T1000 (cell line): ENCODE results near the gene PACS1.
"Not testable (repeated sequence)": the region's sequence is repeated elsewhere in the genome, so short reads cannot be mapped to it uniquely, and the experiment has no call there.

Source experiments
- DNase-seq: peaks from one replicate; lab custom pipeline; 2025; ENCODE audit warnings: mixed read lengths; lab: John Stamatoyannopoulos, UW

Gene PACS1

DNA sequence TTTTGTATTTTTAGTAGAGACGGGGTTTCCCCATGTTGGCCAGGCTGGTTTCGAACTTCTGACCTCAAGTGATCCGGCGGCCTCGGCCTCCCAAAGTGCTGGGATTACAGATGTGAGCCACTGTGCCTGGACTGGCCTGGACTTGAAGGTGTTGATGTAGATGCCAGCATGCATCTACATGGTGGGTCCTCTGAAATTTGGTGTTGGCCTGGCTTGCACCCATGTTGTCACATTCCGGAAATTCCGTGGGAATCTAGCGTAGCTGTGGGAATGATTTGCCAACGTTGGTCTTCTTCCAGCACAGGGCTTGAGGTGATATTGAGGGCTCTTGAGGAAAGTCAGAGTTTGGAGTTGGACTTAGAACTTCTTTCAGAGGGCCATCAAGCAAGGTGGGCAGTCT lies 6.5 kb downstream of the PACS1 start:
- DNase-seq = no peak

DNA sequence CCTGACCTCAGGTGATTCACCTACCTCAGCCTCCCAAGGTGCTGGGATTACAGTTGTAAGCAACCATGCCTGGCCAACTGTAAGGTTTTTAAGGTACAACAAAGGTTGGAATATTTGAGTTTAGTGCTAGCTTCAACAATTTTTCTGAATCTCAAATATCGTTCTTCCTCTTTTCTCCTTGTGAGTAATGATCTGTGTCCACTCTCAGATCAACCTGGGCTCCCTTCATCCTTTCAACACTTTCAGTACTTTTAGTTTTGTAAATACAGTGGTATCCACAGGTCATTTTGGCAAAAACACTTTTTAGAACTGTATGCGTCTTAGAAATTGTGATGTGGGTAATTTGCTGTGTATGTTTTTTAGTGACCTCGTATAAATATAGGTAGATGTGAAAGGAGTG lies 7.9 kb downstream of the PACS1 start:
- no peak for DNase-seq

DNA sequence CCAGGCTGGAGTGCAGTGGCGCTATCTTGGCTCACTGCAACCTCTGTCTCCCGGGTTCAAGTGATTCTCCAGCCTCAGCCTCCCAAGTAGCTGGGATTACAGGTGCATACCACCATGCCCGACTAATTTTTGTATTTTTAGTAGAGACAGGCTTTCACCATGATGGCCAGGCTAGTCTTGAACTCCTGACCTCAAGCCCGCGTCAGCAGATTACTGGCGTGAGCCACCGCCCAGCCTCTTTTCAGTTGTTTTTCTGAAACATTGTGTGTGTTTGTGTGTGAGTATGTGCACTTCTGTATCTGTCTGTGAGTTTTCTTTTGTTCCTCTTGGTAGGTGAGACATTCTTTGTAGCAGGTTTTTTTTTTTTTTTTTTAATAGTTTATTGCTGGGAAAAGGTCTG lies 8.9 kb downstream of the PACS1 start:
- DNase-seq = not testable (repeated sequence)

DNA sequence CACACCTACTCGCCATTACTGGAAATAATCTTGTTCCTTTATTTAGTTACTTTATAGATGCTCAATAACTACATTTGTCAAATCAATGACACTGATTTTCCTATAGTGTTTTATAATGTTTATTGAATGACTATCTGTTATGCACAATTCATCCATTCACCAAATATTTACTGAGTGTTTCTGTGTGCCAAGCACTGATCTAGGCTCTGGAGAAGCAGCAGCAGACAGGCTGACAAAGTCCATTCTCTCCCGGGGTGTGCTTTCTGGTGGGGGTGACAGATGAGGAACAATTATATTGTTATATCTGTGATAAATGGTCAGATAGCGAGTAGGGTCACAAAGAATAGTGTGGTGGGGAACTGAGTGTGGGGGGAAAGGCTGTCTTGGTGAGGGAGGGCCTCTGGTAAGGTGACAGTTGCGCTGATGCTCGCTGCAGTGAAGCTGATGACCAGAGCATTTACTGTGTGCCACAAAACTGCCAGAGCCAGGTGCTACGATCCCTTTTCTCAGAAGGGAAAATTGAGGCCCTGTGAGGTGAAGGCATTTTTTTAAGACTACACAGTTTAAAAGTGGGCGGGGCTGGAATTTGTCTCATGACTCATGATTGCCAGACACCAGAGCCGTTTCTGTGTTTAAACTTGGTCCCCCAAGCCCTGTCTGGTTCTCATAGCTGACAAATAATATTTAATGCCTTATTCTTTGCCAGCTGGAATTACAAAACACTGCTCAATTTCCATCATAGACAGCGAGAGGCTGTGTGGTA lies 10.2 kb downstream of the PACS1 start:
- DNase-seq = no peak

DNA sequence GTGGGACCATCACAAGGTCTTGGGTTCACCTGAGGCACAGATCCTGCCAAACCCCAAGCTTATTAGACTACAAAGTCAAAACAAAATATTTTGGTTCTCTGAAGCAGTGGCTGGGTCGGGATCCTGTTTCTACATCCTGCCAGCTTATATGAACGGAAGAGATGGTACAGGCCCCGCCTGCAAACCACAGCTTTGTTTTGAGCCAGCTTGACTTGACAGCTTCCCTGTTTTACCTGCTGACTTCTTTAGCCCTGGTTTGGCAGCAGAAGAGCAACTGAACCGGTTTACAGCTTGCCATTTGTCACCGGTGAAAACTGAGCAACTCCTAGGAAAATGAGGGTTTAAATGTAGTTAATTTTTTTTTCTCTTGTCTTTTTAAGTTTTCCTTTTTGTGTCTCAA lies 11.4 kb downstream of the PACS1 start:
- DNase-seq = no peak

DNA sequence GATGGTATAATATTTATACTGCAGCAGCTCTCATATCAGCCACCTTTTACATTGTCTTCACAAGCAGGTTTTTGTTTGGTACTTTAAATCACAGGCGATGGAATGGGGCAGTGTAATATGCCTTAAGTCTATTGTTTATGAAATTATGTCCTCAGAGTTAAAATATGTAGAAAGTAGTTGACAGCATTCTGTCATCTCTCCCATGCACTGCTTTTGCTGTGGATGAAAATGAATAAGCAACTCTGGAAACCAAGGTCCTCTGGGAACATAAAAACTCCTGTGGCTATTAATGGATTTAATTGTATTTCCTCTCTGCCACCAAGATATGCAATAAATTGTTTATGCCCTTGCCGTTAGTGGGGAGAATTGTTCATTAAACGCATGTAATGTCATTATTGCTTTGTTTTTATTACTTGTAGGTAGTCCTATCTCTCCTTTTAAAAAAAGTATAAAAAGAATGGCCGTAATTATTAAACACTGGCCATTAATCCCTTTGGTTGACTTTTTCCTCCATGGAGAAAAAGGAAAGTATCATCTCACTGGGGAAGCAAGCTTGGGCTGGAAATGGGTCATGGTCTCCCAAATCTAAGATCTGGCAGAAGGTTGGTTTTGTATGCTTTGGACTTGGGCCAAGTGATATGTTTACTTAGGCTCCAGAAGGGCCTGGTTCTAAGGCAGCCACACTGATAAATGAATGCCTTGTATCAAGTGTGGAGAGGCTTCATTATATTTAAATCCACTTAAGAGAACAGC lies 13.1 kb downstream of the PACS1 start:
- no peak for DNase-seq

DNA sequence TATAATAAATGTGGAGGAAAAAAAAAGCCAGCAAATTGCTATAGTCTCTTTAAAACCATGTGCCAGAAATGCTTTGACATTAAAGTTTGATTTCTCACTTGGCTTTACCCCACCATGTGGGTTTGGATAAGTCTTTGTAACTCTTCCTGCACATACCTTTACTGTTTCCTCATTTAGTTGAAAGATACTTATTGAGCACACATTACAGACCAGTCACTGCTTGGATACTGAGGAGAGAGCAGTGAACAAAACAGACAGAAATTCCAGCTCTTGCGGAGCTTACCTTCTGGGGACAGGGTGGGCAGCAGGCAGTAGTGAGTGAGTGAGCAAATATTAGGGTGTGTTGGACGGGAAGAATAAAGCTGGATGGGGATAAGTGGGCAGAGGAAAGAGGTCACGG lies 13.7 kb downstream of the PACS1 start:
- no peak for DNase-seq

DNA sequence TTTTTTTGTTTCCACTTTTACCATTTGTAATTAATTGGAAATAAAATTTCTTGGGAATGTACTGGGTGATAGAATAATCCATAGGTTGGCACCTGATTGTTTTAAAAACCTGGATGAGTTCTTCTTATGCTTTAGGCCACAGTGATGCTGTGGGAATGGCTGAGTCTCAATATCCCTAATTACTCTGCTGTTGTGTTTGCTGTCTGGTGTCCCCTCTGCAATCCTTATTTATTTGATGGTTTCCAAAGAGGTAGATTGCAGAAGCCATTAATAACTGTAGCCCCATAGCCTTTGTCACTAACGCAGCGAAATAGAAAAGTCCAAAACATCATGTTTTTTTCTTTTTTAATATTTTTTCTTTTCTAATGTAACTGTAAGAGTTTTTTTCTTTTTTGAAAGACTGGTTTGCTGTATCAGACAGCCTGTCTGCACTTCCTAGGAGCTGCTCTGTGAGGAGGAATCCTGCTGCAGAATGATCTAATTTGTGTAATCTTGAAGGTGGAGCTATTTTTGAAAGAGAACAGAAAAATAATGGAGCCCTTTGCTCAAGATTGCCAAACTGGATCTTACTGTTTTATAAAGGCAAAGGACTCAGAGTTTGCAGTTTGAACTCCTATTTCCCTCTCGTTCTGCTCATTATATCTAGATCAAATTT lies 14.9 kb downstream of the PACS1 start:
- no peak for DNase-seq

DNA sequence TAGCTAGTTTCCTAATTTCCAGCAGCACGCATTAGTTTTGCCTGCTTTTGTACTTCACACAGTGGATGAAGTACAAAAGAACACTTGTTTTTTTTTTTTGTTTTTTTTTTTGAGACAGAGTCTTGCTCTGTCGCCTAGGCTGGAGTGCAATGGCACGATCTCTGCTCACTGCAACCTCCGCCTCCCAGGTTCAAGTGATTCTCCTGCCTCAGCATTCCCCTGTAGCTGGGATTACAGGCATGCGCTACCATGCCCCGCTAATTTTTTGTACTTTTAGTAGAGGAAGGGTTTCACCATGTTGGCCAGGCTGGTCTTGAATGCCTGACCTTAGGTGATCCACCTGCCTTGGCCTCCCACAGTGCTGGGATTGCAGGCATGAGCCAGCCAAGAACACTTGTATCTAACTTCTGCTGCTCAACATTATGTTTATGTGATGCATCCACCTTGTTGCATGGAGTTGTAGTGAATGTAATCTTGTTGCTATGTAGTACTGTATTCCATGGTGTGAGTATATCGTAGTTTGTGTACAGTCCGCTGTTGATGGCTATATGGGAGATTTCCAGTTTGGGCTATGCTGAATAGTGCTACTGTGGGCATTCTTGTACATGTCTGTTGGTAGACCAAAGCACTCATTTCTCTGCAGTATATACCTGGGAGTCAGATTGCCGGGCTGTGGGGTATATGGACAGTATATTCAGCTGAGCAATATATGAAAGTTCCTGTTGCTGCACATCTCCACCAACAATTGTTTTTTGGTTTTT lies 17.3 kb downstream of the PACS1 start:
- DNase-seq = no peak

DNA sequence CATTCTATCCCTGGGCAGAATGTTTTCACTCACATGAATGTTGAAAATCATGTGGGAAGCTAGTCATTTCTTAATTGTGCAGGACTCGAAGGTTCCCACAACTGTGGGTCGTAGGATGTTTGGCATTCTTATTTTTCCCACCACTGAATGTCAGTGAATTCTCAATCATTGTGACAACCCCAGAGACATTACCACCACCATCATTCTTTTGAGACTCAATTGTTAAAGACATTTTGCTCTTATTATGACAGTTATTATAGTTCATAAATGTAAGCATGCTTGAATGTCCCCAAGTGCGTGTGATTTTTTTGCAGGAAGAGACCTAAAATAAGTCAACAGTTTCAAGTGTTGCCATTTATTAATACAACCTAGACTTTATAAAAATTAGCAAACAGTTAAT lies 19.0 kb downstream of the PACS1 start:
- no peak for DNase-seq

DNA sequence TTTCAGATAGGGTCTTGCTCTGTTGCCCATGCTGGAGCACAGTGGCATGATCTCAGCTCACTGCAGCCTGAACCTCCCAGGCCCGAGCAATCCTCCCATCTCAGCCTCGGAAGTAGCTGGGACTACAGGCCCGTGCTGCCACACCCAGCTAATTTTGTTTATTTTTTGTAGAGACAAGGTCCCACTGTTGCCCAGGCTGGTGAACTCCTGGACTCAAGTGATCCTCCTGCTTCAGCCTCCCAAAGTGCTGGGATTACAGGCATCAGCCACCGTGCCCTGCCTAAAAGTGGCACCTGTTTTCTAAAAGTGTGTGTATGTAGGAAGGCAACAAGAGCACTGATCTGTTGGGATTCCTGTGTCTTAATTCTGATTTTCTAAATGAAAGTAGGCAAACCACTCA lies 20.2 kb downstream of the PACS1 start:
- DNase-seq = no peak

DNA sequence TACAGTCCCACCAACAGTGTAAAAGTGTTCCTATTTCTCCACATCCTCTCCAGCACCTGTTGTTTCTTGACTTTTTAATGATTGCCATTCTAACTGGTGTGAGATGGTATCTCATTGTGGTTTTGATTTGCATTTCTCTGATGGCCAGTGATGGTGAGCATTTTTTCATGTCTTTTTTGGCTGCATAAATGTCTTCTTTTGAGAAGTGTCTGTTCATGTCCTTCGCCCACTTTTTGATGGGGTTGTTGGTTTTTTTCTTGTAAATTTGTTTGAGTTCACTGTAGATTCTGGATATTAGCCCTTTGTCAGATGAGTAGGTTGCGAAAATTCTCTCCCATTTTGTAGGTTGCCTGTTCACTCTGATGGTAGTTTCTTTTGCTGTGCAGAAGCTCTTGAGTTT lies 22.1 kb downstream of the PACS1 start:
- not testable (repeated sequence) for DNase-seq

DNA sequence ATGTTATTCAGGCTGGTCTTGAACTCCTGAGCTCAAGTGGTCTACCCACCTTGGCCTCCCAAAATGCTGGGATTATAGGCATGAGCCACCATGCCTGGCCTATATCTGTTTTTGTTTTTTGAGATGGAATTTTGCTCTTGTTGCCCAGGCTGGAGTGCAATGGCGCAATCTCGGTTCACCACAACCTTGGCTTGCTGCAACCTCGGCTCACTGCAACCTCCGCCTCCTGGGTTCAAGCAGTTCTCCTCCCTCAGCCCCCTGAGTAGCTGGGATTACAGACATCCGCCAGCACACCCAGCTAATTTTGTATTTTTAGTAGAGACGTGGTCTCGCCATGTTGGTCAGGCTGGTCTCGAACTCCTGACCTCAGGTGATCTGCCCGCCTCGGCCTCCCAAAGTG lies 29.7 kb downstream of the PACS1 start:
- not testable (repeated sequence) for DNase-seq

DNA sequence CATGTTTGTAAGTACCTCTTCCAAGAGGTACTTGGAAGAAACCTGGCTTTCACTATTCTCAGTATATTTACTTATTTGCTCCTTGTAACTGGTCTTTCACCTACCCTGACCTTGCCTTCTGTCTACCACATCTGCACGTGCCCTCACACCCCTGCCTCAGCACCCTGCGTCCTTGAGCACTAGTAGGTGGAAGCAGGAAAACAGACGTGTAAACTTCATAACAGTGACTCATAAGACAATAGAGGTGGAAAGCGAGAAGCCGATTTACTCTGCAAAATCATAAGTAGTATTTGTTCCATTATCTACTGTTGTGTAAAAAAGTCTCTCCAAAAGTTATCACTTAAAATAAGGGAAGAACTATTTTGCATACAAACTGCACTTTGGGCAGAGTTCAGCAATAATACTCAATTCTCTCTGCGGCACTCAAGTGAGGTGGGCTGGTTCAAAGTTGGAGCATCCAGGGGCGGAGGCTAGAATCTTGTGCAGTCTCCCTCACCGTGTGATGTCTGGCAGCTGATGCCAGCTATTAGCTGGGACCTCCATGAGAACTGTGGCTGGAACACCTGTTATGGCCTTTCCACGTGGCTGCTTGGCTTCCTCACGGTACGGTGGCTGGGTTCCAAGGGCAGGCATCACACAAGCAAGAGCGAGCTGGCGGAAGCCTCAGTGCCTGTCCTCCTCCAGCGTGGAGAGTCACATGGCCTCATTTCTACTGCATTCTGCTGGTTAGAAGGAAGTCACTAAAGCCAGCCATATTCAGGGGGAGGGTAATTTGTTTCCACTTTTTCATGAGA lies 30.4 kb downstream of the PACS1 start:
- DNase-seq = no peak

DNA sequence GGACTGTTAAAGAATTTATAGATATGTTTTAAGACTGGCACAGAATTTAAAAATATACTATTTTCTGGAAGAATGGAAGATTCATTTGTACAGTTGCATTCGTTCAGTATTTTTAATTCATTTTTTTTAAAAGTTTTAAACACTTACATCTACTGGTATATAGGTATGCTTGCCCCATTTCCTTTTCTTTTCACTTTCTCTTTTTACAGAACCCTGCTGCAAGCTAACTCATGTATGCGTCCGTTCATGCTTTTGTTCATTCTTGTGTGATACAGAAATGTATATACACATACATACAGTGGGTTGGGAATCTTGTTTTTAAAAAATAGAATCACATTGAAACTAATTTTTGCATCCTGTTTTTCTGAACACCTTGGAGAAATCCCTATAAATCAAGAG lies 31.0 kb downstream of the PACS1 start:
- DNase-seq = no peak

DNA sequence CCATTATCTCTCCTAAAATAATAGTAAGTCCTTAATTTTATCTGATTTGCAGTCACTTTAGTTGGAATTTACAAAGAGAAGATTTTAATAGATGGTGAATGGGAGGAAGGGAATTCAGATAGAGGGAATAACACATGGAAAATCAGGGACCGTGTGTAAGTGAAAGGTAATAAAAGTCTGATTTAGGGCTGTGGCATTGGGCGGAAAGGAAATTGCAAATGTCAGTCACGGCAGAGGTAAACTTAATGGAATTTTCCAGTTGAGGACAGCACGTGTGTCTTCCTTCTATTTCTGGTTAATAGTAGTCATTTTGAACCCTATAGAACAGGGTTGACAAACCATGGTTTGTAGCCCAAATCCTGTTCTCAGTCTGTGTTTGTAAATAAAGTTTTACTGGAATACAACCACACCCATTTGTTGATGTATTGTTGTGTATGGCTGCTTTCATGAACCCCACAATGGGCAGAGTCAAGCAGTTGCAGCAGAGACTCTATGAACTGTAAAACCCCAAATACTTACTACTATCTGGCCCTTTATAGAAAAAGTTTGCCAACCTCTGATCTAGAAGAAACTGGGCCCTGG lies 34.1 kb downstream of the PACS1 start:
- DNase-seq = no peak

DNA sequence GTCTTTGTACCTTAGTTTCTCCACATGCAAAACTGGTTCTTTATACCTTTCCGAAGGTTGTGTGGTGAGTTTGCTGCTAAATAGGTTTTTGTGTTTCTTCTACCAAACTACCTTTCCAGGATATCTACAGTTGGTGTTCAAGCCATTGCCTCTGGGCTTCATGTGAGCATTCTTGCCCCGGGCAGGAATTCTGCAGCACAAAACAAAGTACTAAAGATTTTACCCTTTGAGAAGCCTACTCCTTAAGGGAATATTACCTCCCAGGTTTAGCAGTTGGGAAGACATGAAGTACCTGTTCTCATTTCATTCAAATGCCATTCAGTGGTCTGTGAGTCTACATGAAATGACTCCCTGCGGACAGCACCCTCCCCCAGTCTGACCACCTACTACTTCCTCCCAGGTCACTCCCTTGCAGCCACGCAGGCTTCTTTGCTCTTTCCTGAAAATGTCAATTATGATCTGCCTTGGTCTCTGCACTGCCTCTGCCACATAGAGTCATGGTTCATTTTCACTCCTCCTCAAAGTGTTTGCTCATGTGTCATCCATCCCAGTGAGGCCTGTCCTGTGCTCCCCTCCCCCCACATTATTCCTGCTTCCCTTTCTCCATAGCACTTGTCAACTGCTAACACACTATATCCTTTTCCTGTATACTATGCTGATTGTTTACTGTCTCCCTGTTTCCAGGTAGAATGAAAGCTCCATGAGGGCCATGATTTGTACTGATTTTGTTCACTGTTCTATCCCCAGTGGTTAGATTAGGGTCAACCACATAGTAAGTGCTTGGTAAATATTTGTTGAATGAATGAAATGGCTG lies 36.9 kb downstream of the PACS1 start:
- DNase-seq = no peak

DNA sequence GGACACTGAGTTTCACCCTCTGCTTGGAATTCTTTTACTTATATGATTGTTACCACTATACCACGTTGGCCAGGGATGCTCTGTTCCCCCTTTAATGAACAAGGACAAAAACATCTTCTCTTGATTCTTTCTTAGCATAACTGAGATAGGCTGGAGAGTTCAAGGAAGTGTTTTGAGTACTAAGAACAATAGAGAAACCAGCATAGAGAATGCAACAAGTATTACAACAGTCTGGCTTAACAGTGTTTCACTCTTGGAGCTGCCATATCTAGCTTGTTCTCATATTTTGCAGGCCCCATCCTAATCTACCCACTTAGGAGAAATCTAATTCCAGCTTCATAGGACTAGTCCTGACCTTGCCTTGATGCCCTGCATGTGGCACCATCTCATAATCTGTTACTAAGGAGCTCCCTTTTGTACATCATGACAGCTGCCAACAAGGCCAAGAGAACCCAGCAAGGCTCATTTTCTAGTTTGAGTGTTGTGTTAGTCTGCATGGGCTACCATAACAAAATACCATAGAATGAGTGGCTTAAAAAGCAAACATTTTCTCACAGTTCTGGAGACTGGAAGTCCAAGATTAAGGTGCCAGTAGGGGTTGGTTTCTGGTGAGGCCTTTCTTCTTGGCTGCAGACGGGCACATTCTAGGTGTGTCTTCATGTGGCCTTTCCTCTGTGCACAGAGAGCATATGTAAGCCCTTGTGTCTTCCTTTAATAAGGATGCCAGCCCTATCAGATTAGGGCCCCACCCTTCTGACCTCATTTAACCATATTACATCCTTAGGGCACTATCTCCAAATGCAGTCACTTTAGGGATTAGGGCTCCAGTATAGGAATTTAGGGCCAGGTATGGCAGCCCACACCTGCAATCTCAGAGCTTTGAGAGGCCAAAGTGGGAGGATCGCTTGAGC lies 37.8 kb downstream of the PACS1 start:
- no peak for DNase-seq

DNA sequence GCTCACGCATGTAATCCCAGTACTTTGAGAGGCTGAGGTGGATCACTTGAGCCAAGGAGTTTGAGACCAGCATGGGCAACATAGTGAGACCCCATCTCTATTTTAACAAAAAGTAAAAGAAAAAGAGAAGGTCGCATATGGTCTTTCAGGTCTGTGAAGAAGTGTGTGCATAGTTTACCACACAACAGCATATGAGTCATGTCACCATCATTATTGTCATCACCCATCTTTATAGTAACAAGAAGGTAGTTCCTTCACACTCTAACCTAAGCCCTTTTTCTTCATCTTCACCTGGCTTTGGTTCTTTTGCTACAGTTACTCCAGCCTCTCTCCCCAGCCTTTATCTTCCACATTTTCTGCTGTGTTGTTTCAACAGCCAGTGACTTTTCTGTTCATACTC lies 39.2 kb downstream of the PACS1 start:
- DNase-seq = no peak
